ENCODE data around the gene FAM168A. TPM values are rescaled to one million over a fixed set of nuclear protein-coding genes. Genes with fewer than 3 reads are reported as not detected.

The FAM168A gene
- total and polyA plus RNA-seq, 10 of the 15 experiments (the other 5 are each of a cell fraction or from before 2014, with no cell fraction given), result 1.7 to 20.0 (median 10.0) TPM

GRCh38 chr11:73496134-73496533 lies 101.8 kb downstream of the FAM168A start:
- RAD21 ChIA-PET (ENCODE audit: unreplicated experiment), result no interaction called here
- TF ChIP-seq MYC (IDR thresholded peaks at IDR 0.05; ENCODE audit: insufficient read depth, insufficient read length, insufficient replicate concordance, low read length, severe bottlenecking), result no peak
- no peak for TF ChIP-seq MYB (IDR thresholded peaks at IDR 0.05; ENCODE audit: borderline replicate concordance, low read depth, low read length)
- TF ChIP-seq MLLT1 (IDR thresholded peaks at IDR 0.05), result peak; percentile 35; the same call in 1 of the 2 replicates
- no peak for TF ChIP-seq MTA2 (IDR thresholded peaks at IDR 0.05; ENCODE audit: low read depth)
- no peak for TF ChIP-seq RCOR1 (conservative IDR thresholded peaks at IDR 0.05; ENCODE audit: low read depth, low read length)
- TF ChIP-seq SMAD1 (IDR thresholded peaks at IDR 0.05; ENCODE audit: low read depth, partially characterized antibody), result no peak
- TF ChIP-seq SIX5 (IDR thresholded peaks at IDR 0.05; ENCODE audit: low read depth, low read length, severe bottlenecking), result no peak
- TF ChIP-seq MXI1 (IDR thresholded peaks at IDR 0.05; ENCODE audit: low read depth, low read length), result no peak
- no peak for TF ChIP-seq SMAD5 (IDR thresholded peaks at IDR 0.05; ENCODE audit: low read depth)
- TF ChIP-seq PKNOX1 (IDR thresholded peaks at IDR 0.05), result no peak
- no peak for TF ChIP-seq POLR2AphosphoS2 (IDR thresholded peaks at IDR 0.05; ENCODE audit: low read depth, low read length)
- TF ChIP-seq SREBF1 (IDR thresholded peaks at IDR 0.05; ENCODE audit: low read length), result no peak
- TF ChIP-seq KLF5 (IDR thresholded peaks at IDR 0.05; ENCODE audit: partially characterized antibody), result no peak
- TF ChIP-seq GATAD2B (conservative IDR thresholded peaks at IDR 0.05; ENCODE audit: low read depth), result no peak
- no peak for TF ChIP-seq ATF2 (IDR thresholded peaks at IDR 0.05; ENCODE audit: low read length)
- TF ChIP-seq RUNX3 (IDR thresholded peaks at IDR 0.05; ENCODE audit: low read length), result no peak
- TF ChIP-seq RFX5 (IDR thresholded peaks at IDR 0.05; ENCODE audit: low read depth, low read length), result no peak
- TF ChIP-seq ZBTB40 (IDR thresholded peaks at IDR 0.05; ENCODE audit: borderline replicate concordance), result peak; percentile 51; the same call in 1 of the 2 replicates
- Histone ChIP-seq H3K36me3 (ENCODE audit: control insufficient read depth in 2 of 2, insufficient read depth in 2 of 2, low read length in 1 of 2) (no peaks in the 10 kb centered on the region), H3K9ac (ENCODE audit: control insufficient read depth, insufficient read depth, low read length) (no peak overlapping the region), H3K79me2 (ENCODE audit: control insufficient read depth, insufficient read depth, low read length) (no peaks in the 10 kb centered on the region), H3K4me3 (no peak overlapping the region), H2AFZ (ENCODE audit: control insufficient read depth, low read depth, low read length) (no peak overlapping the region), H3K27me3 (replicated peaks in 1 of 2; ENCODE audit: control insufficient read depth in 2 of 2, insufficient read depth in 2 of 2, low read length in 1 of 2) (no peaks in the 10 kb centered on the region), H3K9me3 (replicated peaks; ENCODE audit: control insufficient read depth, insufficient read depth, low read length) (peaks cover 3% of the 10 kb centered on the region; the same call in 1 of the 3 replicates), H3K4me2 (ENCODE audit: control insufficient read depth, insufficient read depth) (no peak overlapping the region), H3K4me1 (ENCODE audit: control insufficient read depth, insufficient read depth, low read length) (no peaks in the 10 kb centered on the region), H3K27ac (ENCODE audit: control insufficient read depth, insufficient read depth) (no peak overlapping the region), H4K20me1 (ENCODE audit: control insufficient read depth, insufficient read depth) (no peaks in the 10 kb centered on the region)
- intact Hi-C loops (cut with micrococcal nuclease; ENCODE audit: unreplicated experiment) (no loop called here), in situ Hi-C loops (cut with MboI) (no loop called here)
- FAIRE-seq, result no peak
- CTCF ChIA-PET, result no interaction called here
- WGBS (ENCODE audit: insufficient coverage, insufficient replicate concordance, low lambda C conversion rate, missing lambda C conversion rate), result over 99% methylated on average over 6 of the region's 6 CpGs
- no peak; the same call in 1 of the 3 replicates for ATAC-seq
- SMC1A ChIA-PET (ENCODE audit: uncharacterized antibody, unreplicated experiment), result no interaction called here
- BruUV-seq (replicated peaks), result no TSS peak
- DNase-seq (ENCODE audit: low read depth, low spot score), result no peak
- POLR2A ChIA-PET, result no interaction called here
